SU-DHL-6 (cell line): Measurements from ENCODE around the gene FXYD5.

Experiments used
- CTCF ChIP-seq: fragments of 200-600 bp; sonication (generic); IDR thresholded peaks from one replicate; pipeline ENCODE4 v1.5.1; 2017; ENCODE audit warnings: antibody characterized with exemption, mild to moderate bottlenecking, low read length, moderate library complexity; ENCODE audit not compliant: insufficient read depth, poor library complexity, severe bottlenecking
- EZH2phosphoT487 ChIP-seq: fragments of 200-600 bp; sonication (generic), shearing (Covaris generic); conservative IDR thresholded peaks from 2 replicates; pipeline ENCODE4 v1.6.1; 2018; ENCODE audit warnings: mild to moderate bottlenecking, antibody characterized with exemption, low read length, moderate library complexity, mixed read lengths

- no peak for TF ChIP-seq CTCF
- TF ChIP-seq EZH2phosphoT487: no peak
Observed at GRCh38 chr19:35167251-35168119, 12.9 kb downstream of the FXYD5 start.
